Activated T-cell treated with anti-CD3 and anti-CD28 coated beads, Interleukin-2, amount 50 U/mL, for 72 hours (primary cell): ENCODE data around the gene CERK. TPM values are rescaled to one million over a fixed set of nuclear protein-coding genes. Genes with fewer than 3 reads are reported as not detected.

ENCODE experiments used
- ATAC-seq, 2 donors: fragments of 150-1000 bp; cut with Tn5 transposase; replicated peaks in 1 of 2; 2 replicates each; pipeline ENCODE4 v1.10.0; 2021; ENCODE audit warnings: moderate library complexity in 2 of 2, mild to moderate bottlenecking in 1 of 2
- DNase-seq, 2 donors: peaks; one replicate each; pipeline ENCODE4 v3.0.0; 2021 to 2022; ENCODE audit warnings: mixed read lengths in 1 of 2
- H3K27ac Mint-ChIP-seq: one replicate; pipeline ENCODE4 v1.8.0; 2022; ENCODE audit warnings: mild to moderate bottlenecking, moderate library complexity, mixed read lengths
- H3K27me3 Mint-ChIP-seq: one replicate; pipeline ENCODE4 v1.8.0; 2022; ENCODE audit warnings: low read depth, mixed read lengths
- H3K36me3 Mint-ChIP-seq, 2 donors: one replicate each; pipeline ENCODE4 v1.8.0; 2022; ENCODE audit warnings: mixed read lengths in 2 of 2, mild to moderate bottlenecking in 1 of 2; ENCODE audit not compliant: insufficient read depth in 2 of 2
- H3K4me1 Mint-ChIP-seq: one replicate; pipeline ENCODE4 v1.8.0; 2022; ENCODE audit warnings: low read depth, mixed read lengths
- H3K4me3 Mint-ChIP-seq, 2 donors: one replicate each; pipeline ENCODE4 v1.8.0; 2022; ENCODE audit warnings: mild to moderate bottlenecking in 2 of 2, mixed read lengths in 2 of 2, moderate library complexity in 2 of 2
- H3K9me3 Mint-ChIP-seq, 2 donors: one replicate each; pipeline ENCODE4 v1.8.0; 2022; ENCODE audit warnings: mixed read lengths in 2 of 2
- total RNA-seq, 2 donors: library from RNA; stranded (reverse); gene quantifications; one replicate each; pipeline ENCODE4 v1.2.3, GENCODE V29; 2022

Gene CERK
- total RNA-seq, 2 donors from 2014 or later: 38.6 to 53.1 TPM

- peaks cover 17 to 48% of the 10 kb centered on the region in 2 donors for H3K36me3 Mint-ChIP-seq
- H3K27me3 Mint-ChIP-seq: no peaks in the 10 kb centered on the region
- no peaks in the 10 kb centered on the region for H3K4me1 Mint-ChIP-seq
- H3K27ac Mint-ChIP-seq: no peak overlapping the region
- no peaks in the 10 kb centered on the region for H3K9me3 Mint-ChIP-seq
- DNase-seq (no peak), ATAC-seq (no peak)
- no peak overlapping the region for H3K4me3 Mint-ChIP-seq
These were observed 29.2 kb downstream of the CERK start for GRCh38 chr22:46708766-46709330.

GRCh38 chr22:46707827-46708570 lies 30.1 kb downstream of the CERK start:
- Mint-ChIP-seq H3K27ac (no peak overlapping the region), H3K4me3 (no peak overlapping the region), H3K27me3 (no peaks in the 10 kb centered on the region), H3K9me3 (no peaks in the 10 kb centered on the region), H3K4me1 (no peaks in the 10 kb centered on the region), H3K36me3 (peaks cover 19 to 47% of the 10 kb centered on the region in 2 donors)
- ATAC-seq (no peak), DNase-seq (no peak)

- Mint-ChIP-seq H3K27ac (no peak overlapping the region), H3K9me3 (no peaks in the 10 kb centered on the region), H3K4me1 (no peaks in the 10 kb centered on the region), H3K27me3 (no peaks in the 10 kb centered on the region), H3K36me3 (peaks cover 17 to 44% of the 10 kb centered on the region in 2 donors), H3K4me3 (no peak overlapping the region)
- no peak for DNase-seq
- ATAC-seq: no peak
These were observed 30.7 kb downstream of the CERK start for GRCh38 chr22:46707305-46707704.

- H3K27me3 Mint-ChIP-seq: no peaks in the 10 kb centered on the region
- no peak for DNase-seq
- H3K27ac Mint-ChIP-seq: peak overlapping the region; percentile 27
- no peak overlapping the region for H3K4me3 Mint-ChIP-seq
- no peak for ATAC-seq
- peaks cover 17 to 34% of the 10 kb centered on the region in 2 donors for H3K36me3 Mint-ChIP-seq
- no peaks in the 10 kb centered on the region for H3K9me3 Mint-ChIP-seq
- no peaks in the 10 kb centered on the region for H3K4me1 Mint-ChIP-seq
These were observed 32.0 kb downstream of the CERK start for GRCh38 chr22:46706060-46706459.

GRCh38 chr22:46703996-46704370 lies 34.1 kb downstream of the CERK start:
- ATAC-seq (no peak), DNase-seq (no peak)
- Mint-ChIP-seq H3K27ac (no peak overlapping the region), H3K36me3 (peaks cover 10 to 32% of the 10 kb centered on the region in 2 donors), H3K9me3 (no peaks in the 10 kb centered on the region), H3K4me1 (no peaks in the 10 kb centered on the region), H3K4me3 (no peak overlapping the region), H3K27me3 (no peaks in the 10 kb centered on the region)

GRCh38 chr22:46703171-46703995 lies 34.7 kb downstream of the CERK start:
- peaks cover 9 to 31% of the 10 kb centered on the region in 2 donors for H3K36me3 Mint-ChIP-seq
- no peaks in the 10 kb centered on the region for H3K4me1 Mint-ChIP-seq
- H3K27me3 Mint-ChIP-seq: no peaks in the 10 kb centered on the region
- H3K9me3 Mint-ChIP-seq: no peaks in the 10 kb centered on the region
- H3K27ac Mint-ChIP-seq: no peak overlapping the region
- DNase-seq (no peak), ATAC-seq (no peak)
- no peak overlapping the region for H3K4me3 Mint-ChIP-seq

- H3K27ac Mint-ChIP-seq: no peak overlapping the region
- no peaks in the 10 kb centered on the region for H3K27me3 Mint-ChIP-seq
- H3K36me3 Mint-ChIP-seq: peaks cover 8 to 26% of the 10 kb centered on the region in 2 donors
- no peak for ATAC-seq
- H3K4me3 Mint-ChIP-seq: no peak overlapping the region
- no peak for DNase-seq
- H3K9me3 Mint-ChIP-seq: no peaks in the 10 kb centered on the region
- H3K4me1 Mint-ChIP-seq: no peaks in the 10 kb centered on the region
These were observed 36.8 kb downstream of the CERK start for GRCh38 chr22:46701262-46701661.

- no peak overlapping the region for H3K4me3 Mint-ChIP-seq
- H3K27ac Mint-ChIP-seq: no peak overlapping the region
- H3K4me1 Mint-ChIP-seq: no peaks in the 10 kb centered on the region
- ATAC-seq: no peak
- no peaks in the 10 kb centered on the region for H3K9me3 Mint-ChIP-seq
- peaks cover 5 to 16% of the 10 kb centered on the region in 2 donors for H3K36me3 Mint-ChIP-seq
- no peaks in the 10 kb centered on the region for H3K27me3 Mint-ChIP-seq
- DNase-seq: no peak
These were observed 39.0 kb downstream of the CERK start for GRCh38 chr22:46699091-46699490.

GRCh38 chr22:46697811-46698515 lies 40.1 kb downstream of the CERK start:
- peaks cover 2 to 16% of the 10 kb centered on the region in 2 donors for H3K36me3 Mint-ChIP-seq
- H3K4me3 Mint-ChIP-seq: no peak overlapping the region
- DNase-seq (no peak), ATAC-seq (no peak)
- no peaks in the 10 kb centered on the region for H3K9me3 Mint-ChIP-seq
- H3K4me1 Mint-ChIP-seq: no peaks in the 10 kb centered on the region
- H3K27me3 Mint-ChIP-seq: no peaks in the 10 kb centered on the region
- H3K27ac Mint-ChIP-seq: no peak overlapping the region

- no peaks in the 10 kb centered on the region for H3K4me1 Mint-ChIP-seq
- ATAC-seq (no peak), DNase-seq (no peak)
- H3K27ac Mint-ChIP-seq: no peak overlapping the region
- no peaks in the 10 kb centered on the region for H3K9me3 Mint-ChIP-seq
- H3K27me3 Mint-ChIP-seq: no peaks in the 10 kb centered on the region
- H3K4me3 Mint-ChIP-seq: no peak overlapping the region
- H3K36me3 Mint-ChIP-seq: peaks cover 2 to 21% of the 10 kb centered on the region in 2 donors
These were observed 41.4 kb downstream of the CERK start for GRCh38 chr22:46696614-46697013.

GRCh38 chr22:46696229-46696518 lies 41.9 kb downstream of the CERK start:
- ATAC-seq (no peak), DNase-seq (no peak)
- H3K4me1 Mint-ChIP-seq: no peaks in the 10 kb centered on the region
- H3K27ac Mint-ChIP-seq: no peak overlapping the region
- H3K36me3 Mint-ChIP-seq: peaks cover 2 to 25% of the 10 kb centered on the region in 2 donors
- H3K9me3 Mint-ChIP-seq: no peaks in the 10 kb centered on the region
- H3K27me3 Mint-ChIP-seq: no peaks in the 10 kb centered on the region
- no peak overlapping the region for H3K4me3 Mint-ChIP-seq

- H3K27ac Mint-ChIP-seq: no peak overlapping the region
- peaks cover 2 to 26% of the 10 kb centered on the region in 2 donors for H3K36me3 Mint-ChIP-seq
- no peaks in the 10 kb centered on the region for H3K4me1 Mint-ChIP-seq
- H3K4me3 Mint-ChIP-seq: no peak overlapping the region
- no peak for ATAC-seq
- H3K27me3 Mint-ChIP-seq: no peaks in the 10 kb centered on the region
- H3K9me3 Mint-ChIP-seq: no peaks in the 10 kb centered on the region
- DNase-seq: no peak
These were observed 42.5 kb downstream of the CERK start for GRCh38 chr22:46695346-46696228.
